Suprapubic skin (tissue), 4 donors: ENCODE results near the gene OR4S2. TPM values are rescaled to one million over a fixed set of nuclear protein-coding genes. Genes with fewer than 3 reads are reported as not detected.

Experiments used
- DNase-seq, 2 donors: peaks; one replicate each; pipeline ENCODE4 v3.0.0-alpha.2; 2019; ENCODE audit warnings: low spot score in 2 of 2
- H3K27ac ChIP-seq: fragments of 200-600 bp; sonication (generic); one replicate; pipeline ENCODE4 v1.5.1; 2019
- H3K27me3 ChIP-seq: fragments of 200-600 bp; sonication (generic); one replicate; pipeline ENCODE4 v1.5.1; 2019
- H3K36me3 ChIP-seq: fragments of 200-600 bp; sonication (generic); one replicate; pipeline ENCODE4 v1.5.1; 2019
- H3K4me1 ChIP-seq: fragments of 200-600 bp; sonication (generic); one replicate; pipeline ENCODE4 v1.5.1; 2019
- H3K4me3 ChIP-seq: fragments of 200-600 bp; sonication (generic); one replicate; pipeline ENCODE4 v1.5.1; 2019; ENCODE audit warnings: mild to moderate bottlenecking
- H3K9me3 ChIP-seq: fragments of 200-600 bp; sonication (generic); one replicate; pipeline ENCODE4 v1.5.1; 2019
- EP300 ChIP-seq: sonication (generic); formaldehyde crosslinking; IDR thresholded peaks from one replicate; pipeline ENCODE4 v1.6.1; 2017; ENCODE audit warnings: antibody characterized with exemption
- POLR2A ChIP-seq, 2 donors: fragments of 450-650 bp; IDR thresholded peaks; one replicate each; pipeline ENCODE4 v1.6.1; 2017; ENCODE audit warnings: antibody characterized with exemption in 2 of 2, mild to moderate bottlenecking in 2 of 2, moderate library complexity in 2 of 2
- POLR2AphosphoS5 ChIP-seq, 3 donors: sonication (generic); formaldehyde crosslinking; IDR thresholded peaks; one replicate each; pipeline ENCODE4 v1.6.1; 2017; ENCODE audit warnings: antibody characterized with exemption in 3 of 3
- WGBS: methylation state at CpG from one replicate; pipeline ENCODE4 v1.1.5; 2018; 5-methylcytosine and 5-hydroxymethylcytosine counted together
- total RNA-seq, 4 donors: library from RNA; depleted of rRNA; stranded (reverse); fragments of >200 nt; gene quantifications; one replicate each; pipeline ENCODE4 v1.1.0, GENCODE V29; 2016
- TF ChIP-seq, protein P1 (sequence below), 2 donors: fragments of 200-600 bp in 1 of 2; fragments of 450-650 bp in 1 of 2; sonication (generic) in 1 of 2; IDR thresholded peaks; one replicate each; pipeline ENCODE4 v1.5.1; 2016 to 2019; ENCODE audit warnings: antibody characterized with exemption in 2 of 2, mild to moderate bottlenecking in 1 of 2, moderate library complexity in 1 of 2

Gene OR4S2
- total RNA-seq, 4 donors from 2014 or later: not detected

DNA sequence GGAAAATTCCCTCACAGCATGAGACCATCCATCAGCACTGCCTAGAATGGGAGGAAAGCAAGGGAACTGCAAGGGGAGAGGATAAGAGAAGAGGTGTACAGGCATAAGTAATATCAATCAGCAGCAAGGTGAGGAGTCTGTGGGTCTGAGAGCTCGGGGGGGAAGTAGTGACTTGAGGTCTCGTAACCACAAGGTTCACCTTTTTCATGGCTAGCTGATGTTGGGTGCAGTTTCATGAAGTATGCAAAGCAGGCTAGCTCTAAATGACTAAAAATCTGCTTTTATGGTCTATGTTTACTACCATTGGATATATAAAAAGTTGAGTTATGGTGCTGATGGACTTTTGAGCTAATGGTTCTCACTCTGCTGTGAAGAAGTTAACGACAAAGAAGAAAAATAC, 49.7 kb downstream of the OR4S2 start:
- no peaks in the 10 kb centered on the region for H3K27me3 ChIP-seq
- DNase-seq: no peak
- no peak overlapping the region for H3K4me3 ChIP-seq
- no peak overlapping the region for H3K27ac ChIP-seq
- WGBS: 78% methylated on average over 3 of the region's 3 CpGs
- H3K9me3 ChIP-seq: peaks cover 15% of the 10 kb centered on the region
- TF ChIP-seq EP300: no peak
- TF ChIP-seq POLR2AphosphoS5 (IDR thresholded peaks at IDR 0.05): no peak
- no peak for TF ChIP-seq POLR2A (IDR thresholded peaks at IDR 0.05)
- TF ChIP-seq, protein P1, sequence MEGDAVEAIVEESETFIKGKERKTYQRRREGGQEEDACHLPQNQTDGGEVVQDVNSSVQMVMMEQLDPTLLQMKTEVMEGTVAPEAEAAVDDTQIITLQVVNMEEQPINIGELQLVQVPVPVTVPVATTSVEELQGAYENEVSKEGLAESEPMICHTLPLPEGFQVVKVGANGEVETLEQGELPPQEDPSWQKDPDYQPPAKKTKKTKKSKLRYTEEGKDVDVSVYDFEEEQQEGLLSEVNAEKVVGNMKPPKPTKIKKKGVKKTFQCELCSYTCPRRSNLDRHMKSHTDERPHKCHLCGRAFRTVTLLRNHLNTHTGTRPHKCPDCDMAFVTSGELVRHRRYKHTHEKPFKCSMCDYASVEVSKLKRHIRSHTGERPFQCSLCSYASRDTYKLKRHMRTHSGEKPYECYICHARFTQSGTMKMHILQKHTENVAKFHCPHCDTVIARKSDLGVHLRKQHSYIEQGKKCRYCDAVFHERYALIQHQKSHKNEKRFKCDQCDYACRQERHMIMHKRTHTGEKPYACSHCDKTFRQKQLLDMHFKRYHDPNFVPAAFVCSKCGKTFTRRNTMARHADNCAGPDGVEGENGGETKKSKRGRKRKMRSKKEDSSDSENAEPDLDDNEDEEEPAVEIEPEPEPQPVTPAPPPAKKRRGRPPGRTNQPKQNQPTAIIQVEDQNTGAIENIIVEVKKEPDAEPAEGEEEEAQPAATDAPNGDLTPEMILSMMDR (IDR thresholded peaks at IDR 0.05): no peak
- H3K4me1 ChIP-seq: no peaks in the 10 kb centered on the region
- no peaks in the 10 kb centered on the region for H3K36me3 ChIP-seq

DNA sequence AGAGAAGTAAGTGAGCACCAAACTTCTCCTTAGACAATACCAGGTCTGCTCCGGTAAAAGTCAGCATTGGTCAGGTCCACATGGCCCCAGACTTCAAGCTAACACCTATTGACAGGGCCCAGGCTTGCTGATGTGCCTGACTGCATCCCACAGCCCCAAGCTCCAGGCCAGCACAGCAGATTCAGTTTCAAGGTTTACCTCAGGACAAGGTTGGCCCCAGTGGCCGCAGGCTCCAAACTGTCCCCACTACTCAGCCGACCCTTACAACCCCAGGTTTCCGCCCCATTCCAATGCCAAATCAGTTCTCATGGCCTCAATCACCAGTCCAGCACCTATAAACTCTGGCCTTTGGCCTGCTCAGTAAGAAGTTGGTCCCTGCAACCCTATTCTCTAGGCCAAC, 53.3 kb downstream of the OR4S2 start:
- Histone ChIP-seq H3K27me3 (no peaks in the 10 kb centered on the region), H3K4me1 (no peaks in the 10 kb centered on the region), H3K4me3 (no peak overlapping the region), H3K36me3 (no peaks in the 10 kb centered on the region), H3K9me3 (peaks cover 24% of the 10 kb centered on the region), H3K27ac (no peak overlapping the region)
- DNase-seq: no peak
- 72% methylated on average over 4 of the region's 4 CpGs for WGBS
- TF ChIP-seq POLR2AphosphoS5 (IDR thresholded peaks at IDR 0.05) (no peak), EP300 (no peak), POLR2A (IDR thresholded peaks at IDR 0.05) (no peak)
- TF ChIP-seq, protein P1 (IDR thresholded peaks at IDR 0.05): no peak

Other genes starting within 250 kb of the OR4S2 start
- not detected for gene OR4C15, start 93.9 kb upstream of the OR4S2 start, total RNA-seq
- gene OR4C16, start 76.2 kb upstream of the OR4S2 start, total RNA-seq: not detected
- gene OR4C11, start 40.7 kb upstream of the OR4S2 start, total RNA-seq: not detected
- not detected for gene OR4P4, start 13.2 kb upstream of the OR4S2 start, total RNA-seq
- gene OR4C6, start 13.9 kb downstream of the OR4S2 start, total RNA-seq: not detected
- gene OR5D13, start 125.1 kb downstream of the OR4S2 start, total RNA-seq: not detected
- not detected for gene OR5D14, start 147.2 kb downstream of the OR4S2 start, total RNA-seq
- gene OR5L1, start 163.0 kb downstream of the OR4S2 start, total RNA-seq: not detected
- not detected for gene OR5D18, start 171.3 kb downstream of the OR4S2 start, total RNA-seq
- gene OR5L2, start 178.9 kb downstream of the OR4S2 start, total RNA-seq: not detected
- gene OR5D16, start 190.4 kb downstream of the OR4S2 start, total RNA-seq: not detected
- gene TRIM51, start 235.0 kb downstream of the OR4S2 start, total RNA-seq: not detected